Upper lobe of left lung (tissue), 4 donors: ENCODE data around the gene PATJ.

Source experiments
- EP300 ChIP-seq, 4 donors: sonication (generic); formaldehyde crosslinking; IDR thresholded peaks; one replicate each; pipeline ENCODE4 v1.5.1; 2017; ENCODE audit warnings: antibody characterized with exemption in 4 of 4, control low read depth in 2 of 4
- POLR2A ChIP-seq, 4 donors: fragments of 450-650 bp; IDR thresholded peaks; one replicate each; pipeline ENCODE4 v1.5.1; 2016 to 2017; ENCODE audit warnings: antibody characterized with exemption in 4 of 4, mild to moderate bottlenecking in 2 of 4
- POLR2AphosphoS5 ChIP-seq, 2 donors: sonication (generic); formaldehyde crosslinking; IDR thresholded peaks; one replicate each; pipeline ENCODE4 v1.5.1; 2017; ENCODE audit warnings: antibody characterized with exemption in 2 of 2

- TF ChIP-seq POLR2A (IDR thresholded peaks at IDR 0.05) (no peak), POLR2AphosphoS5 (IDR thresholded peaks at IDR 0.05) (no peak), EP300 (IDR thresholded peaks at IDR 0.05) (no peak)
Observed at GRCh38 chr1:62185677-62186076, 443.4 kb downstream of the PATJ start.
